ENCODE results near the gene TRIML2. TPM values are rescaled to one million over a fixed set of nuclear protein-coding genes. Genes with fewer than 3 reads are reported as not detected.
"Not testable (repeated sequence)": the region's sequence is repeated elsewhere in the genome, so short reads cannot be mapped to it uniquely, and the experiment has no call there.

Gene TRIML2
- total RNA-seq, 1 donor from 2014 or later: not detected

DNA sequence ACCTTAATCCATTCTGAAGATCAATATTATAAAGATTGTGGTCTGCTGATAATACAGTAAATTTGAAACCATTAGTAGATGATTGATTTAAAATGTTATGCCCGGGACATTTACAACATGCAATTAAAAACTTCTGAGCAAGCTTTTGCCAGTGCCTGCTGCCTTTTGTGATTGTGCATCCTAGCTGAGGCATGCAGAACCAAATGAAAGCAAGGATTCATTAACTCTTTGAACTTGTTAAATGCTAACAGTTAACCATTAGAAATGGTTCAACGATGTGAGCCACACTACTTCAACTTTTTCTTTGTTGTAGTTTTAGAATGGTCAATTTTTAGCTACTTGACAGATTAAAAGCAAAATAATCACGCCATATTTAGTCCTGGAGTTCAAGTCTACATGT, 62.7 kb downstream of the TRIML2 start:
- Mint-ChIP-seq H3K4me1 (ENCODE audit: low read depth, unreplicated experiment) (peaks cover 6% of the 10 kb centered on the region), H3K27ac (ENCODE audit: unreplicated experiment) (no peak overlapping the region)

DNA sequence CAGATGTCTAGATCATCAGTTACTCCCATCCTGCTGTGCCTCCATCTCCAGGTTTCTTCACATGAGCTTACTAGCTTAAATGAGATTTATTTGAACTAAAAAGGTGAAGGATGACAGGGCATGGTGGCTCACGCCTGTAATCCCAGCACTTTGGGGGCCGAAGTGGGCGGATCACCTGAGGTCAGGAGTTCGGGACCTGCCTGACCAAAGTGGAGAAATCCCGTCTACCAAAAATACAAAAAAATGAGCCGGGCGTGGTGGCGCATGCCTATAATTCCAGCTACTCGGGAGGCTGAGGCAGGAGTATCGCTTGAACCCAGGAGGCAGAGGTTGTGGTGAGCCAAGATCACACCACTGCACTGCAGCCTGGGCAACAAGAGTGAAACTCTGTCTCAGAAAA, 63.9 kb downstream of the TRIML2 start:
- H3K9me3 Mint-ChIP-seq (ENCODE audit: unreplicated experiment); H3K27me3 Mint-ChIP-seq (ENCODE audit: unreplicated experiment); H3K36me3 Mint-ChIP-seq (ENCODE audit: unreplicated experiment); H3K4me3 Mint-ChIP-seq (ENCODE audit: unreplicated experiment); DNase-seq; H3K4me1 Mint-ChIP-seq (ENCODE audit: low read depth, unreplicated experiment); H3K27ac Mint-ChIP-seq (ENCODE audit: unreplicated experiment): not testable (repeated sequence)

More for the DNA sequence above, 62.7 kb downstream of the TRIML2 start:
- DNase-seq: no peak
- Mint-ChIP-seq H3K27me3 (ENCODE audit: unreplicated experiment) (peaks cover 2% of the 10 kb centered on the region), H3K36me3 (ENCODE audit: unreplicated experiment) (no peaks in the 10 kb centered on the region), H3K4me3 (ENCODE audit: unreplicated experiment) (no peak overlapping the region), H3K9me3 (ENCODE audit: unreplicated experiment) (peaks cover 3% of the 10 kb centered on the region)
- TF ChIP-seq, protein P1, sequence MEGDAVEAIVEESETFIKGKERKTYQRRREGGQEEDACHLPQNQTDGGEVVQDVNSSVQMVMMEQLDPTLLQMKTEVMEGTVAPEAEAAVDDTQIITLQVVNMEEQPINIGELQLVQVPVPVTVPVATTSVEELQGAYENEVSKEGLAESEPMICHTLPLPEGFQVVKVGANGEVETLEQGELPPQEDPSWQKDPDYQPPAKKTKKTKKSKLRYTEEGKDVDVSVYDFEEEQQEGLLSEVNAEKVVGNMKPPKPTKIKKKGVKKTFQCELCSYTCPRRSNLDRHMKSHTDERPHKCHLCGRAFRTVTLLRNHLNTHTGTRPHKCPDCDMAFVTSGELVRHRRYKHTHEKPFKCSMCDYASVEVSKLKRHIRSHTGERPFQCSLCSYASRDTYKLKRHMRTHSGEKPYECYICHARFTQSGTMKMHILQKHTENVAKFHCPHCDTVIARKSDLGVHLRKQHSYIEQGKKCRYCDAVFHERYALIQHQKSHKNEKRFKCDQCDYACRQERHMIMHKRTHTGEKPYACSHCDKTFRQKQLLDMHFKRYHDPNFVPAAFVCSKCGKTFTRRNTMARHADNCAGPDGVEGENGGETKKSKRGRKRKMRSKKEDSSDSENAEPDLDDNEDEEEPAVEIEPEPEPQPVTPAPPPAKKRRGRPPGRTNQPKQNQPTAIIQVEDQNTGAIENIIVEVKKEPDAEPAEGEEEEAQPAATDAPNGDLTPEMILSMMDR (IDR thresholded peaks at IDR 0.05; ENCODE audit: partially characterized antibody, unreplicated experiment): no peak

DNA sequence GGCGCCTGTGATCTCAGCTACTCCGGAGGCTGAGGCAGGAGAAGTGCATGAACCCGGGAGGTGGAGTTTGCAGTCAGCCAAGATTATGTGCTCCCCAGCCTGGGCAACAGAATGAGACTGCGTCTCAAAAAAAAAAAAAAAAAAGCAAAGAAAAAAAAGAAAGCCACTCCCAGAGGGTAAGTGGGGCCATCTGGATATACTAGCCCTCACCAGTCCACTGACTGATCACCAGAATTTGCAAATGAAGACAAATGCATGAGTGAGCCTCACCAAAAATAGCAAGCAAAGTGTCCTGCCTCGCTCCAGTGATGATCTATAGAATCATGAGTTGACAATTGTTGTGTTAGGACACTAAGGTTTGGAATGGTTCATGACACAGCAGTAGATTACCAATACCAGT, 66.2 kb downstream of the TRIML2 start:
- DNase-seq: no peak
- Mint-ChIP-seq H3K9me3 (ENCODE audit: unreplicated experiment) (peaks cover 3% of the 10 kb centered on the region), H3K27me3 (ENCODE audit: unreplicated experiment) (peaks cover 2% of the 10 kb centered on the region), H3K4me3 (ENCODE audit: unreplicated experiment) (no peak overlapping the region), H3K4me1 (ENCODE audit: low read depth, unreplicated experiment) (peaks cover 2% of the 10 kb centered on the region), H3K27ac (ENCODE audit: unreplicated experiment) (no peak overlapping the region), H3K36me3 (ENCODE audit: unreplicated experiment) (no peaks in the 10 kb centered on the region)
- TF ChIP-seq, protein P1 (IDR thresholded peaks at IDR 0.05; ENCODE audit: partially characterized antibody, unreplicated experiment): no peak

DNA sequence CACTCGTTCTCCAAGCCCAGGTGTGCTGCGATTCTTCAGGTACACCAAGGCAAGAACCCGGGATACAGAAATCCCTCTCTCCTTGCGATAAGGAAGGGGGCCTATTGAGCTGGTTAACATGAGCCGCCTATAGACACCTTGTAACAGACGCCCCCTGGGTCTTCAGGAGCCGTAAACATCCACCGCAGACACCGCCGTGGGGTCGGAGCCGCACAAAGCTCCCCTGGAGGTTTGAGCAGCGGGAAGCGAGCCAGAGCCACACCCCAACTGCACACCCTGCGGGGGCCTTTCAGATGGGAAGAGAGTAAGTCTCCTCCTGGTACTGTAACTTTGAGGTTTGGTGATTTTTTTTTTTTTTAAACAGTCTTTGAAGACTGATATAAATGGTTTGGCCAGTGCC, 67.2 kb downstream of the TRIML2 start:
- H3K4me1 Mint-ChIP-seq (ENCODE audit: low read depth, unreplicated experiment): peaks cover 2% of the 10 kb centered on the region
- no peak overlapping the region for H3K4me3 Mint-ChIP-seq (ENCODE audit: unreplicated experiment)
- DNase-seq: no peak
- no peaks in the 10 kb centered on the region for H3K36me3 Mint-ChIP-seq (ENCODE audit: unreplicated experiment)
- H3K27me3 Mint-ChIP-seq (ENCODE audit: unreplicated experiment): peaks cover 2% of the 10 kb centered on the region
- peaks cover 3% of the 10 kb centered on the region for H3K9me3 Mint-ChIP-seq (ENCODE audit: unreplicated experiment)
- H3K27ac Mint-ChIP-seq (ENCODE audit: unreplicated experiment): no peak overlapping the region
- TF ChIP-seq, protein P1 (IDR thresholded peaks at IDR 0.05; ENCODE audit: partially characterized antibody, unreplicated experiment): no peak

DNA sequence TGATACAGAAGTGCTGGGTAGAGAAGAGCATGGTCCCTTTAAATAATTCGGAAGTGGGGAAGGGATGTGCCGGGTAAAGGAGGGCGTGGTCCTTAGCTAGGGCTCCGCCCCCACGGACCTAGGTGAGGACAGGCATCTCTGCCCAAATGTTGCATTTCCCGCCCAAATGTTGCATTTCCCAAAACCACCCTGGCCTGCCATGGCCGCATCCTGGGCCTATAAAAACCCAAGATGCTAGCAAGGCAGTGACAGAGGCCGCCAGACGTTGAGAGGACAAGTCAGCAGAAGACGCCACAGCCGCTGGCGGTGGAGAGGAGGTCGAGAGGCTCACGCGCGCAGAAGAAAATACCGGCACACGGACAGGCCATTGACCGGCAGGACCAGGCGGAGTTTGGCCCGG, 67.7 kb downstream of the TRIML2 start:
- no peak for DNase-seq
- Mint-ChIP-seq H3K4me1 (ENCODE audit: low read depth, unreplicated experiment) (peaks cover 2% of the 10 kb centered on the region), H3K27me3 (ENCODE audit: unreplicated experiment) (peaks cover 2% of the 10 kb centered on the region), H3K9me3 (ENCODE audit: unreplicated experiment) (peaks cover 3% of the 10 kb centered on the region), H3K4me3 (ENCODE audit: unreplicated experiment) (no peak overlapping the region), H3K36me3 (ENCODE audit: unreplicated experiment) (no peaks in the 10 kb centered on the region), H3K27ac (ENCODE audit: unreplicated experiment) (no peak overlapping the region)
- TF ChIP-seq, protein P1 (IDR thresholded peaks at IDR 0.05; ENCODE audit: partially characterized antibody, unreplicated experiment): no peak

Other genes starting within 250 kb of the TRIML2 start
- 17.4 TPM for gene ZFP42, start 113.8 kb downstream of the TRIML2 start, total RNA-seq (ENCODE audit: unreplicated experiment)
- gene TRIML1, start 29.8 kb upstream of the TRIML2 start, total RNA-seq (ENCODE audit: unreplicated experiment): not detected

Measured in glutamatergic neuron (in vitro differentiated cells).